Omental fat pad (tissue), 4 donors: ENCODE data around the gene ARFIP1. TPM values are rescaled to one million over a fixed set of nuclear protein-coding genes. Genes with fewer than 3 reads are reported as not detected.
"Not testable (repeated sequence)": the region's sequence is repeated elsewhere in the genome, so short reads cannot be mapped to it uniquely, and the experiment has no call there.

Experiments
- ATAC-seq: fragments of 150-250 bp; one replicate; pipeline ENCODE4 v1.9.1; 2016; ENCODE audit warnings: mild to moderate bottlenecking, moderate library complexity; ENCODE audit not compliant: low FRiP score
- DNase-seq: peaks from one replicate; pipeline ENCODE4 v3.0.0-alpha.2; 2019; ENCODE audit warnings: low spot score
- total RNA-seq, 4 donors: library from RNA; depleted of rRNA; stranded (reverse); fragments of >200 nt; gene quantifications; one replicate each; pipeline ENCODE4 v1.1.0, GENCODE V29; 2016
- TF ChIP-seq, protein P1 (sequence below), 3 donors: fragments of 450-650 bp; IDR thresholded peaks; one replicate each; pipeline ENCODE4 v1.5.1; 2016 to 2017; ENCODE audit warnings: antibody characterized with exemption in 3 of 3, mild to moderate bottlenecking in 3 of 3, moderate library complexity in 2 of 3

Gene ARFIP1
- total RNA-seq, 4 donors from 2014 or later = 18.3 to 32.6 (median 25.6) TPM

- ATAC-seq (no peak), DNase-seq (no peak)
- TF ChIP-seq, protein P1, sequence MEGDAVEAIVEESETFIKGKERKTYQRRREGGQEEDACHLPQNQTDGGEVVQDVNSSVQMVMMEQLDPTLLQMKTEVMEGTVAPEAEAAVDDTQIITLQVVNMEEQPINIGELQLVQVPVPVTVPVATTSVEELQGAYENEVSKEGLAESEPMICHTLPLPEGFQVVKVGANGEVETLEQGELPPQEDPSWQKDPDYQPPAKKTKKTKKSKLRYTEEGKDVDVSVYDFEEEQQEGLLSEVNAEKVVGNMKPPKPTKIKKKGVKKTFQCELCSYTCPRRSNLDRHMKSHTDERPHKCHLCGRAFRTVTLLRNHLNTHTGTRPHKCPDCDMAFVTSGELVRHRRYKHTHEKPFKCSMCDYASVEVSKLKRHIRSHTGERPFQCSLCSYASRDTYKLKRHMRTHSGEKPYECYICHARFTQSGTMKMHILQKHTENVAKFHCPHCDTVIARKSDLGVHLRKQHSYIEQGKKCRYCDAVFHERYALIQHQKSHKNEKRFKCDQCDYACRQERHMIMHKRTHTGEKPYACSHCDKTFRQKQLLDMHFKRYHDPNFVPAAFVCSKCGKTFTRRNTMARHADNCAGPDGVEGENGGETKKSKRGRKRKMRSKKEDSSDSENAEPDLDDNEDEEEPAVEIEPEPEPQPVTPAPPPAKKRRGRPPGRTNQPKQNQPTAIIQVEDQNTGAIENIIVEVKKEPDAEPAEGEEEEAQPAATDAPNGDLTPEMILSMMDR (IDR thresholded peaks at IDR 0.05) = no peak
Observed at GRCh38 chr4:152887981-152888380, 108.2 kb downstream of the ARFIP1 start.

DNA sequence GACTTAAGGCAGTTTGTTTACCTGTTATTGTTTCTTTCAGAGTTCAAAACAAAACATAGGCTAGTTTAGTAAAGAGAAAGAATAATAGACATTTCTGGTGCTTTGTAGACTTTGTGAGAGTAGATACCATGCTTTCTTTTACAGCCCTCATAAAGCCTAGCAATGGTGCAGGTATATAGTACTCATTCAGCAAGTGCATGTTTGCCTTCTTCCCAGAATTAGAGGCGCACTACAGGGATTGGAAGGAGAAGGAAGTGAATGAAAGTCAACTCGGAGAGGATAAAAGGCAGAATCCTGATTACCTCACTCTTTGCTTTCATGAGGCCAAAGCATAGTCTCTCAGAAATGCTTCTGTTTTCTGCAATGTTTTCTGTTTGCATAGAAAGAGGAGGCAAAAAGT is 113.2 kb downstream of the ARFIP1 start:
- ATAC-seq (no peak), DNase-seq (no peak)
- TF ChIP-seq, protein P1 (IDR thresholded peaks at IDR 0.05) = no peak

GRCh38 chr4:152894673-152895072 is 114.9 kb downstream of the ARFIP1 start:
- DNase-seq (no peak), ATAC-seq (no peak)
- TF ChIP-seq, protein P1 (IDR thresholded peaks at IDR 0.05) = no peak

- no peak for DNase-seq
- no peak for ATAC-seq
- TF ChIP-seq, protein P1 (IDR thresholded peaks at IDR 0.05) = no peak
Observed at GRCh38 chr4:152896811-152897210, 117.1 kb downstream of the ARFIP1 start.

DNA sequence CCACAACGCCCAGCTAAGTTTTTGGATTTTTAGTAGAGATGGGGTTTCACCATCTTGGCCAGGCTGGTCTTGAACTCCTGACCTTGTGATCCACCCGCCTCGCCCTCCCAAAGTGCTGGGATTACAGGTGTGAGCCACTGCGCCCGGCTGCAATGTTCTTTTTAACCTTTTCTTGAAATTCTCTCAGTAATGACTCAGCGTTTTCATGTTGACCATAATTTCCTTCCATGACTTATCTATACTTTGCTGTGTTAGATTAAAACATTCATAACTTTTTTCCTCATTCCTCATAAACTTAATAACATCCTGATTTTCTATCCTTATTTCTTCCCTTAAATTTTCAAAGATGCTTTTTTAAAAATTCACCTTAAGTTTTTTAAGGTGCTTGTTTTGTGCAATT is 118.4 kb downstream of the ARFIP1 start:
- not testable (repeated sequence) for DNase-seq, ATAC-seq

- TF ChIP-seq, protein P1 (IDR thresholded peaks at IDR 0.05) = no peak
- ATAC-seq = no peak
Observed at GRCh38 chr4:152898606-152899005, 118.9 kb downstream of the ARFIP1 start.

GRCh38 chr4:152900395-152900794 is 120.6 kb downstream of the ARFIP1 start:
- no peak for DNase-seq
- TF ChIP-seq, protein P1 (IDR thresholded peaks at IDR 0.05) = no peak
- ATAC-seq = no peak

More at GRCh38 chr4:152898606-152899005, 118.9 kb downstream of the ARFIP1 start:
- no peak for DNase-seq

GRCh38 chr4:152901205-152901604 is 121.5 kb downstream of the ARFIP1 start:
- ATAC-seq (no peak), DNase-seq (no peak)
- TF ChIP-seq, protein P1 (IDR thresholded peaks at IDR 0.05) = no peak
